GM21825 (cell line): ENCODE results near the gene PAH.
"Not testable (repeated sequence)": the region's sequence is repeated elsewhere in the genome, so short reads cannot be mapped to it uniquely, and the experiment has no call there.

Experiments used
- ATAC-seq: cut with Tn5 transposase; IDR thresholded peaks from one replicate; pipeline ENCODE4 v1.9.1; 2021; ENCODE audit warnings: mild to moderate bottlenecking, moderate library complexity; ENCODE audit not compliant: unreplicated experiment

Gene PAH

GRCh38 chr12:102833687-102834441 lies 83.2 kb downstream of the PAH start:
- no peak for ATAC-seq

DNA sequence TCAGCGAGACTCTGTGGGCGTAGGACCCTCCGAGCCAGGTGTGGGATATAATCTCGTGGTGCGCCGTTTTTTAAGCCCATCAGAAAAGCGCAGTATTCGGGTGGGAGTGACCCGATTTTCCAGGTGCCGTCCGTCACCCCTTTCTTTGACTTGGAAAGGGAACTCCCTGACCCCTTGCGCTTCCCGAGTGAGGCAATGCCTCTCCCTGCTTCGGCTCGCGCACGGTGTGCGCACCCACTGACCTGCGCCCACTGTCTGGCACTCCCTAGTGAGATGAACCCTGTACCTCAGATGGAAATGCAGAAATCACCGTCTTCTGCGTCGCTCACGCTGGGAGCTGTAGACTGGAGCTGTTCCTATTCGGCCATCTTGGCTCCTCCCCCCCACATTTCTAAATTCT lies 84.2 kb downstream of the PAH start:
- ATAC-seq: not testable (repeated sequence)

GRCh38 chr12:102824218-102824835 lies 92.7 kb downstream of the PAH start:
- no peak for ATAC-seq

- no peak for ATAC-seq
Observed at GRCh38 chr12:102821149-102821548, 95.9 kb downstream of the PAH start.

GRCh38 chr12:102816816-102817434 lies 100.1 kb downstream of the PAH start:
- ATAC-seq: no peak

- no peak for ATAC-seq
Observed at GRCh38 chr12:102814691-102815367, 102.2 kb downstream of the PAH start.

GRCh38 chr12:102812344-102812743 lies 104.7 kb downstream of the PAH start:
- no peak for ATAC-seq

- no peak for ATAC-seq
Observed at GRCh38 chr12:102811110-102811737, 105.8 kb downstream of the PAH start.

DNA sequence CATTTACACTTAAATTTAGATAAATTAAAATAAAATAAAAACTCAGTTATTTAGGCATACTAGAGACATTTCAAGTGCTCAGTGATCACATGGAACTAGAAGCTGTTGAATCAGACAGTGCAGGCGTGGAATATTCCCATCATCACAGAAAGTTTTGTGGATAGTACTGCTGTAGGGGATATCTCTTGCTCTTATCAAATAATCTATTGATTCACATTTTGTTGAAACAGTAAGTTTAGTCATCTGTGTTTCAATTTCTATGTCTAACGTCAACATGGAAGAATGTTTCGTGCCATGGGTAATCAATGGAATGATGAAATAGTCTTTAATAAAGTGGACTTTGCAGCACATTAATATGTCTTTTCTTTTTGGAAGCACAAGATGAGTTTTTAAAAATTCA lies 108.6 kb downstream of the PAH start:
- ATAC-seq: no peak

DNA sequence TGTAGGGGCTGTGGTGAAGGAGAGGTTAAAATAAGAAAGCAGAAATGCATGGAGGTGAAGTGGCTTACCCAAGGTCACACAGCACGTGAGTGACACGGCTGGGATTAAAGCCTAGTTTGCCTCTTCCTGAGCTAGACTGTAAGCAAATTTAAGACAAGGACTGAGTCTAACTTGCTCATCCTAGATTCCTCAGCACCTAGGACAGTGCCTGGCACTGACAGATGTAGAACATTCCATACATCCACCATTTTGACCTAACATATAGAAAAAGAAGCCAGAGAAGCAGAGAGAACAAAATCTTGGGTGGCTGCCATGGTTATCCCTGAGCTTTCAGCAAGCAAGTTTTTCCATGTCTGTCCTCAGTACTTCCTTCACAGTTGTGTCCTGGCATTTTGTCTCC lies 110.5 kb downstream of the PAH start:
- no peak for ATAC-seq

DNA sequence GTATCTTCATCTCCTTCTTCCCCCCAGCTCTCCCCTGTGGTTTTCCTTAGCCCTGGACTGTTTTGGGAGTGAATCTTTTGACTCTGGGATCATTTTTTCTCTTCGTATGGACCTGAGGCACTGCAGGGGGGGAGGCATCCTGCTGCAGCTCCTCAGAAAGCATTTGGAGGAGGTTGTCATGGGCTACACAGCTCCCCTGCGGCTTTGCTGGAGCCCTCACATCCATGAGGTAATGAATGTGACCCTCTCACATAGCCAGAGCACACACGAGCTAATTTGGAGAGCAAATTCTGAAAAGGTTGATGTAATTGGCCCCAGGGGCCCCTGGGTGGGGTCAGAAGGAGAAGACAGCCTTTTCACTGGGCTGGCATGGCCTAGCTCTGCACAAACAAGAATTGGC lies 110.9 kb downstream of the PAH start:
- no peak for ATAC-seq

GRCh38 chr12:102800565-102800964 lies 116.5 kb downstream of the PAH start:
- no peak for ATAC-seq

DNA sequence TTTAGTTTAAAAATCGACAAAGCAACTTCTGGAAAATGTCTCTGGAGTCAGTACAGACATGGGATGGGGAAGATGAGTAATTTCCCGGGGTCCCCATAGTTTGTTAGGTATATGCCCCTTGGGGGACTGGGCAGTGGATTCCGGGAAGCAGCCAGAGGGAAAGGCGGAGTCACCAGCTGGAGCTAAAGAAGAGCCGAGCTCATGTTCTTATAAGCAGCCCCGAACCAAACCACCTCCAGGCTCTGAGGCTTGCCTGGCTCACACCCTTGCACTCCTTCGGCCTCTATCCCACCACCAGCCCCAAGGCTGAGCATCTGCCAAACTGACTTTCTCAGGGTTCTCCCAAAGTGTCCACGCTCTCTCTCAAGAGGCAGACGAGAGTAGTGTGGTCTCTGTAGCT lies 117.8 kb downstream of the PAH start:
- ATAC-seq: no peak

- no peak for ATAC-seq
Observed at GRCh38 chr12:102797528-102797927, 119.5 kb downstream of the PAH start.

- ATAC-seq: no peak
Observed at GRCh38 chr12:102793921-102794320, 123.1 kb downstream of the PAH start.
